ENCODE results near the gene SPSB1. TPM values are rescaled to one million over a fixed set of nuclear protein-coding genes. Genes with fewer than 3 reads are reported as not detected.

Gene SPSB1
- total RNA-seq, 1 donor from 2014 or later: 8.9 TPM

DNA sequence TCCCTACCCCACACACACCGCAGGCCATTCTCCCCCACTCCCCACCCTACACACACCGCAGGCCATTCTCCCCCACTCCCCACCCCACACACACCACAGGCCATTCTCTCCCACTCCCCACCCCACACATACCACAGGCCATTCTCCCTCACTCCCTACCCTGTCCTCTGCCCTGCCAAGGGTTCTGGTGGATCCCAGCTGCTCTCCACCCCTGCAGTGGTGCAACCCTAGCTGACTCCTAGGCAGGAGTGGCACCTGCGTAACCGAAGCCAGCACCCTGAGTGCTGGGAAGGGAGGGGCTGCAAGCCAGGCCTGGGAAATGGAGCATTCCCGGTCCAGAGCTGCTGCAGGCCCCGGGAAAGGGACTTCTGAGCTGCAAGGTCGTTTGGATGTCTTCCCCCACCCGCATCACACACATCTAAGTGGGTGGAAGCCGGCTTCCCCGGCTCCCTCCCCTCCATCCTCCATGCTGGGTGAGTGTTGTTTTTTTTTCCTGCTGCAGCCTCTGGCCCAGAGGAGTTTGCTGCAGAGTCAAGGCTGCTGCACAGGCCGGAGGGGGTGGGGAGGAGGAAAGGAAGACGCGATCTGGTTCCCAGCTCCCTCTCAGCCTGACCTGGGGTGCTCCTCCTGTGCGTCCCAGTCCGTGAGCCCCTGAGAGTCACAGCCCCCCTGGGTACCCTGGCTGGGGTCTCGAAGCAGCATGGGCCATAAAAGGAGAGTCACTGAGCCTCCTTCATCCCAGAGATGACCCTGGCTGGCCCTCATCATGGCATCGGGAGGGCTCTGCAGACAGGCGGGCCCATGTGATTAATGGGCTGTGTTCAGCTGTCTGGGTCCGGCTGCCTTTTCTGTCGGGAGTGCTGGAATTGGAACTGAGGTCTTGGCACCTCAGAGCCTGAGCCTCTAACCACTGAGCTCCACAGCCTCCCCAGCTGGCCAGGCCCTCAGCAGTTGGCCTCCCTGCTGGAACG, 42.0 kb upstream of the SPSB1 start:
- no peaks in the 10 kb centered on the region for H3K27me3 Mint-ChIP-seq (ENCODE audit: insufficient read depth)
- H3K36me3 Mint-ChIP-seq (ENCODE audit: low read depth): peaks cover 17% of the 10 kb centered on the region
- no peak overlapping the region for H3K27ac Mint-ChIP-seq
- H3K4me3 Mint-ChIP-seq: no peak overlapping the region
- intact Hi-C loops (cut with micrococcal nuclease): loop anchor here (2.0 kb wide), 1 partner anchor 140 kb away; no protein-coding TSS in a partner anchor
- peaks cover 12% of the 10 kb centered on the region for H3K4me1 Mint-ChIP-seq (ENCODE audit: low read depth)
- no peaks in the 10 kb centered on the region for H3K9me3 Mint-ChIP-seq
- DNase-seq (ENCODE audit: low spot score): no peak

DNA sequence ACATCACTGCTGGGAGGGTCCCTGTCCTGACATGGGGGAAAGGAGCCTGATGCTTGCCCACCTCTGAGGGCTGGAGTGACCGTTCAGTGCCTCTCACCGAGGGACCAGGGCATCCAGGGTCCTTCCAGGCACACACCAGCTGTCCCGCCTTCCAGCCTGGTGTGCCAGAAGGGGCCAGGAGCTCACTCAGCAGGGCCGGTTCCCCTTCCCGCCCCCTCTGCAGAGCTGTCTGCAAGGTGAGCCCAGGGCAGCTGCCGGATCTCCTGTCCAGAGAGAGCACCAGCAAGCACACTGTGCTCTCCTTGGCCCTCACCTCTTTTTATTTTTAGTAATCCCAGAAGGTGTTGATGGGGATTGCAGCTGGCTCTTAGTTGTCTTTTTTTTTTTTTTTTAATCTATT, 41.2 kb upstream of the SPSB1 start:
- Mint-ChIP-seq H3K36me3 (ENCODE audit: low read depth) (peaks cover 11% of the 10 kb centered on the region), H3K4me1 (ENCODE audit: low read depth) (peaks cover 5% of the 10 kb centered on the region), H3K27me3 (ENCODE audit: insufficient read depth) (no peaks in the 10 kb centered on the region), H3K4me3 (no peak overlapping the region), H3K9me3 (no peaks in the 10 kb centered on the region), H3K27ac (no peak overlapping the region)
- intact Hi-C loops (cut with micrococcal nuclease): loop anchor here (2.0 kb wide), 1 partner anchor 141 kb away; no protein-coding TSS in a partner anchor
- no peak for DNase-seq (ENCODE audit: low spot score)

DNA sequence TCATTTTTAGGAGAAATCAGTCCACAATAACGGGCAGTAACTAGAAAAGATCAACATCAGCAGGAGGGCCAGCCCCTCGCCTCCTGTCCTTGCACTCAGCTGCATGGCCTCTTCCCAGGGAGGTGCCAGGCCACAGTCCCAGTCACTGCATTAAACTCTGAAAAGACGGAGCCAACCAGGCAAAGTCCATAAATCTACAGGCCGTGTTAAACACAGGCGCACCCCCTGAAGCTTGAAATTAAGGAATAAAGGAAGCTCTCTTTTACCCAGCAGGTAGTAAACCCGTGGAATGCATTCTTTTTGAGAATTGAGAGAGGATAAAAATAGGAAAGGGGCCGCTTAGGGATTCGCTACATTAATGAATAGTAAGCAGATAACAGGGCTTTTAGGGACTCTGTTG, 39.7 kb upstream of the SPSB1 start:
- H3K27ac Mint-ChIP-seq: no peak overlapping the region
- intact Hi-C loops (cut with micrococcal nuclease): no loop called here
- H3K36me3 Mint-ChIP-seq (ENCODE audit: low read depth): peaks cover 12% of the 10 kb centered on the region
- no peak for DNase-seq (ENCODE audit: low spot score)
- peaks cover 5% of the 10 kb centered on the region for H3K4me1 Mint-ChIP-seq (ENCODE audit: low read depth)
- peaks cover 1% of the 10 kb centered on the region for H3K9me3 Mint-ChIP-seq
- H3K27me3 Mint-ChIP-seq (ENCODE audit: insufficient read depth): no peaks in the 10 kb centered on the region
- H3K4me3 Mint-ChIP-seq: no peak overlapping the region

DNA sequence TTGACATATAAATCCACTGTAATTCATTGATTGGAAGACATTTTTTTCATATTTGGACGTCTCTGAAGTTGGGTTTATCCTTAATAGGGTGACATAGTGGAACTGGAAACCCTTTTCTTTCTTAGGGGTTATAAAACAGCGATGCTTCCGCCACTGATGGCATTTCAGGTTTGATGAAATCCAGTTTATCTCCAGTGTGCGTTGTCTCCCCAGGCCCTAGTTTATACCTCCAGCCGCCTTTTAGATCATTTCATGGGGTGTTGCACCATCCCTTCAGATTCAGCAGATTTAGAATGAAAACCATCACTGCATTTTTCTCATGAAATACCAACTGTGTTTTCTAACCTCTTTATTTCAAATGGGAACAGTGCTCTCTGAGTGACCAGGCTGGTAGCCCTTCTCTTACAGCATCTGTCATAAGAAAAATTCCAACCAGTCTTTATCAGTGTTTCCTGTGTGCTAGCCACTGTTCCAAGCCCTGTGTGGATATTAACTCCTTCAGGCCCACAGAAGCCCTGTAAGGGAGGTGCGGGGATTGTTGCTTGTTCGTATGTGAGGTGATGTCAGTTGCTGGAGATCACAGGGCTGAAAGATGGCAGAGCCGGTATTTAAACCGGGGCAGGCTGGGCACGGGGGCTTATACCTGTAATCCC, 39.1 kb upstream of the SPSB1 start:
- peaks cover 15% of the 10 kb centered on the region for H3K36me3 Mint-ChIP-seq (ENCODE audit: low read depth)
- no peaks in the 10 kb centered on the region for H3K27me3 Mint-ChIP-seq (ENCODE audit: insufficient read depth)
- H3K27ac Mint-ChIP-seq: no peak overlapping the region
- peaks cover 5% of the 10 kb centered on the region for H3K4me1 Mint-ChIP-seq (ENCODE audit: low read depth)
- H3K4me3 Mint-ChIP-seq: no peak overlapping the region
- H3K9me3 Mint-ChIP-seq: peaks cover 7% of the 10 kb centered on the region
- intact Hi-C loops (cut with micrococcal nuclease): no loop called here
- no peak for DNase-seq (ENCODE audit: low spot score)

DNA sequence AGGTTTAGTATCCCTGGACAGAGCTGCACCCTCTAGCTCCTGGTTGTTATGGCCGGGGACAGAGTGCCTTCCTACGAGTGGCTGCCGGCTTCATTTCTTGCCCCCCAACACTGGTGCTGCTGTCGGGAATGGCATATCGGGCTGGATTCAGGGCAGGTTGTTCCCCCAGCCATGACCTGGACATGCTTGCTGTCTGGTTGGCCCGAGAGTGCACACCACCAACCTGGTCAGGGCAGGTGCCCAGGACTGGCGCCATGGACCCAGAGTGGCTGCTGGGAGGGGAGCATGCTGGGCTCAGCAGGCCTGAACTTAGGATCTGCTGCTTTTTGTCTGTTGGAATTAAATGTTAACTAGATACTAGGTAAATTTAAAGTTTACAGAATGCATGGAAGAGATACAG, 36.4 kb upstream of the SPSB1 start:
- peaks cover 25% of the 10 kb centered on the region for H3K9me3 Mint-ChIP-seq
- H3K4me1 Mint-ChIP-seq (ENCODE audit: low read depth): peaks cover 5% of the 10 kb centered on the region
- no peak overlapping the region for H3K4me3 Mint-ChIP-seq
- no peaks in the 10 kb centered on the region for H3K27me3 Mint-ChIP-seq (ENCODE audit: insufficient read depth)
- H3K36me3 Mint-ChIP-seq (ENCODE audit: low read depth): peaks cover 26% of the 10 kb centered on the region
- DNase-seq (ENCODE audit: low spot score): no peak
- intact Hi-C loops (cut with micrococcal nuclease): no loop called here
- H3K27ac Mint-ChIP-seq: no peak overlapping the region

DNA sequence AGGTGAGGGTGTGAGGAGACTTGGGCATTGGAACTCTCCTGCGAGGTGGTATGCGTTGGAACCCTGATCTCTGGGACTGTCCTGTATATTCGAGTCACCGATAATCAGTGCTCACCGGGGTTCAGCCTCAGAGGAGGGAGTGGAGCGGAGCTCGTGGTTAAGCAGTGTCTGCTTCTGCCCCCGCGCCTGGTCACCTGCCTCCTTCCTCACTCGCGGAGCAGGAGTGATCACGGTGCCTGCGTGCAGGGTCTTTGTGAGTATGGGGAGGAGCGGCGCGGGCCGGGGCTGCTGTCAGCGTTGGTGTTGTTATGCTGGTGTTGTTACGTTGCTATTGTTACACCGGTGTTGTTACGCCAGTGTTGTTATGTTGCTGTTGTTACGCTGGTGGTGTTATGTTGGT, 34.8 kb upstream of the SPSB1 start:
- no peak for DNase-seq (ENCODE audit: low spot score)
- peaks cover 25% of the 10 kb centered on the region for H3K9me3 Mint-ChIP-seq
- peaks cover 11% of the 10 kb centered on the region for H3K4me1 Mint-ChIP-seq (ENCODE audit: low read depth)
- peaks cover 26% of the 10 kb centered on the region for H3K36me3 Mint-ChIP-seq (ENCODE audit: low read depth)
- no peak overlapping the region for H3K4me3 Mint-ChIP-seq
- no peak overlapping the region for H3K27ac Mint-ChIP-seq
- intact Hi-C loops (cut with micrococcal nuclease): no loop called here
- H3K27me3 Mint-ChIP-seq (ENCODE audit: insufficient read depth): no peaks in the 10 kb centered on the region

DNA sequence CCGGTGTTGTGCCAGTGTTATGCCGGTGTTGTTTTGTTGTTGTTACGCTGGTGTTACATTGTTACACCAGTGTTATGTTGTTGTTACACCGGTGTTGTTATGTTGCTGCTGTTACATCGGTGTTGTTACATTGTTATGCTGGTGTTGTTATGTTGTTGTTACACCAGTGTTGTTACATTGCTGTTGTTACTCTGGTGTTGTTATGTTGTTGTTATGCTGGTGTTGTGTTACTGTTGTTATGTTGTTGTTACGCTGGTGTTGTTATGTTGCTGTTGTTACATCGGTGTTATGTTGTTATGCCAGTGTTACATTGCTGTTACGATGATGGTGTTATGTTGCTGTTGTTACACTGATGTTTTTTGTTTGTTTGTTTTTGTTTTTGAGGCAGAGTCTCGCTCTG, 34.1 kb upstream of the SPSB1 start:
- intact Hi-C loops (cut with micrococcal nuclease): no loop called here
- Mint-ChIP-seq H3K27ac (no peak overlapping the region), H3K27me3 (ENCODE audit: insufficient read depth) (no peaks in the 10 kb centered on the region), H3K9me3 (peaks cover 25% of the 10 kb centered on the region), H3K4me3 (no peak overlapping the region), H3K4me1 (ENCODE audit: low read depth) (peaks cover 11% of the 10 kb centered on the region), H3K36me3 (ENCODE audit: low read depth) (peaks cover 26% of the 10 kb centered on the region)
- no peak for DNase-seq (ENCODE audit: low spot score)

DNA sequence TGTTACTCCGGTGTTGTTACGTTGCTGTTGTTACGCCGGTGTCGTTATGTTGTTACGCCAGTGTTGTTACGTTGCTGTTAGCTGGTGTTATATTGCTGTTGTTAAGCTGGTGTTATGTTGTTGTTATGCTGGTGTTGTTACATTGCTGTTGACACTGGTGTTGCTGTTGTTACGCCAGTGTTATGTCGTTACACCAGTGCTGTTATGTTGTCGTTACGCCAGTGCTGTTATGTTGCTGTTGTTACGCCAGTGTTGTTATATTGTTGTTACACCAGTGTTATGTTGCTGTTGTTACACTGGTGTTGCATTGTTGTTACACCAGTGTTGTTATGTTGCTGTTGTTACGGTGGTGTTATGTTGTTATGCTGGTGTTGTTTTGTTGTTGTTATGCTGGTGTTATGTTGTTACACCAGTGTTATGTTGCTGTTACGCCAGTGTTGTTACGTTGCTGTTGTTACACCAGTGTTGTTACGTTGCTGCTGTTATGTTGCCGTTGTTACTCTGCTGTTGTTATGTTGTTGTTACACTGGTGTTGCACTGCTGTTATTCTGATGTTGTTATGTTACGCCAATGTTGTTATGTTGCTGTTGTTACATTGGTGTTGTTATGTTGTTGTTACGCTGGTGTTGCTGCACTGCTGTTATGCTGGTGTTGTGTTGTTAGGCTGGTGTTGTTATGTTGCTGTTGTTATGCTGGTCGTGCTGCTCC, 32.5 kb upstream of the SPSB1 start:
- Mint-ChIP-seq H3K36me3 (ENCODE audit: low read depth) (peaks cover 29% of the 10 kb centered on the region), H3K9me3 (peaks cover 25% of the 10 kb centered on the region), H3K27me3 (ENCODE audit: insufficient read depth) (no peaks in the 10 kb centered on the region), H3K4me1 (ENCODE audit: low read depth) (peaks cover 11% of the 10 kb centered on the region), H3K27ac (no peak overlapping the region), H3K4me3 (no peak overlapping the region)
- intact Hi-C loops (cut with micrococcal nuclease): no loop called here
- DNase-seq (ENCODE audit: low spot score): no peak

DNA sequence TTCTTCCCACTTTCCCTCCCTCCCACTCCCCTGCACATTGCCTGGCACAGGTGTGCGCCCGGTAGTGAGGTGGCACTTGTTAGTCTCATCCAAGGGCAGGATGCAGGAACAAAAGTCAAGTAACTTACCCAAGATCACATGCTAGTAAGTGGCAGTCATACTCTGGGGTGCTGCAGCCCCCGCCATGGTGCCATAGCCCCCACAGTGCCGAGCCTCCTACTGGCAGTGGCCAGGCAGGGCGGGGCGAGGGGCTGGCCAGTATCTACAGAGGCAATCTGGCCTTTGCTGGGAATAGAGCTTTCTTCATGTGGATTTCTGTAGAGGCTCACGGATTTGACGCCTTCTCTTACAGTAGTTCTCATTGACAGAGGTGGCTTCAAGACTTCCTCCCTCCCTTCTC, 31.2 kb upstream of the SPSB1 start:
- no peak overlapping the region for H3K4me3 Mint-ChIP-seq
- intact Hi-C loops (cut with micrococcal nuclease): no loop called here
- H3K9me3 Mint-ChIP-seq: peaks cover 25% of the 10 kb centered on the region
- no peak for DNase-seq (ENCODE audit: low spot score)
- peaks cover 11% of the 10 kb centered on the region for H3K4me1 Mint-ChIP-seq (ENCODE audit: low read depth)
- H3K27me3 Mint-ChIP-seq (ENCODE audit: insufficient read depth): no peaks in the 10 kb centered on the region
- no peak overlapping the region for H3K27ac Mint-ChIP-seq
- H3K36me3 Mint-ChIP-seq (ENCODE audit: low read depth): peaks cover 29% of the 10 kb centered on the region

DNA sequence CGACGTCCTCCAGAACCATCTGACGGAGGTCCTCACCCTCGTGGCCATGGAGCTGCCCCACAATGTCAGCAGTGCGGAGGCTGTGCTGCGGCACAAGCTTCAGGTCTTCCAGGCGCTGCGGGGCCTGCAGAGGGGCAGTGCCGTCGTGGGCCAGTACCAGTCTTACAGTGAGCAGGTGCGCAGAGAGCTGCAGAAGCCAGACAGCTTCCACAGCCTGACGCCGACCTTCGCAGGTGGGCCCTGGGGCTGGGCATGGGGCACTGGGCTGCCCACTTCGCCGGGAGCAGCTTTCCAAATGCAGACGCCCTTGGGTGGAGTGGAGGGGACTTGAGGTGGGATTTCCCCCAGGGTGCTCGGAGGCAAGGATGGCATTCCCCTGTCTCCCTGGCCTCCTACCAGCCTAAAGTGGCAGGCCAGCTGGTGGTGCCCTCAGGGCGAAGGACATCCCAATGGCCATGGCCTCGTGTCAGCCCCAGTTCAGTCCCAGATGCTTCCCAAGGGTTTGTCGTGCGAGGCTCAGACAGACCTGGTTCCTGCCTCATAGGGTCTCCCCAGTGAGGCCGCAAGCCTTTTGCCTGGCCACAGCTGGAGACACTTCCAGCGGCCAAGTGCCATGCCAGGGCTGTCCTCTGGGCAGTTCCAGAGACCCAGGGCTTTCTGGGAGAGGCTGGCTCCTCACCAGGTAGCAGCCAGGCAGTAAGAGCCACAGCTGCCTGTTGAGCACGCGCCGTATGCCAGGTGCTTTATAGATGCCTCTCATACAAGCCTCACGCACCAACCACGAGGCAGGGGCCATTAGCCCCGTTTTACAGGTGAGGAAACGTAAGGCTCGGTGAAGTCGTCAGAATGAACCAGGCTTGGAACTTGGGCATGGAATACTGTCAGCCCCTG, 30.4 kb upstream of the SPSB1 start:
- intact Hi-C loops (cut with micrococcal nuclease): no loop called here
- H3K27me3 Mint-ChIP-seq (ENCODE audit: insufficient read depth): no peaks in the 10 kb centered on the region
- no peak overlapping the region for H3K4me3 Mint-ChIP-seq
- no peak for DNase-seq (ENCODE audit: low spot score)
- H3K4me1 Mint-ChIP-seq (ENCODE audit: low read depth): peaks cover 14% of the 10 kb centered on the region
- peaks cover 25% of the 10 kb centered on the region for H3K9me3 Mint-ChIP-seq
- no peak overlapping the region for H3K27ac Mint-ChIP-seq
- H3K36me3 Mint-ChIP-seq (ENCODE audit: low read depth): peaks cover 27% of the 10 kb centered on the region

DNA sequence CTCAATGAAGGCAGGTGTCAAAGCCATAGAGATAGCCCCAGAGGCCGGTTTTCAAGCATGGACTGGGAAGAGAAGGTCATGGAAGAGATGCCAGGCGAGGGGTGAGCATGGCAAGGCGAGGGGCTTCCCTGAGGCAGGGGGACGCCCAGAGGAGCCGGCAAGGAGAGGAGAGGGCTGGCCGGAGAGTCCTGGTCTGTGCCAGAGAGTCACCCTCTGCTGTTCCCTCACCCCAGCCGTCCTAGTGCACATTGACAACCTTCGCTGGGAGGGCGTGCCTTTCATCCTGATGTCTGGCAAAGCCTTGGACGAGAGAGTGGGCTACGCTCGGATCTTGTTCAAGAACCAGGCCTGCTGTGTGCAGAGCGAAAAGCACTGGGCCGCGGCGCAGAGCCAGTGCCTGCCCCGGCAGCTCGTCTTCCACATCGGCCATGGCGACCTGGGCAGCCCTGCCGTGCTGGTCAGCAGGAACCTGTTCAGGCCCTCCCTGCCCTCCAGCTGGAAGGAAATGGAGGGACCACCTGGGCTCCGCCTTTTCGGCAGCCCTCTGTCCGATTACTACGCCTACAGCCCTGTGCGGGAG, 29.3 kb upstream of the SPSB1 start:
- Mint-ChIP-seq H3K27ac (peak overlapping the region; percentile 29), H3K36me3 (ENCODE audit: low read depth) (peaks cover 21% of the 10 kb centered on the region), H3K4me3 (no peak overlapping the region), H3K27me3 (ENCODE audit: insufficient read depth) (no peaks in the 10 kb centered on the region), H3K9me3 (peaks cover 20% of the 10 kb centered on the region), H3K4me1 (ENCODE audit: low read depth) (peaks cover 16% of the 10 kb centered on the region)
- intact Hi-C loops (cut with micrococcal nuclease): no loop called here
- DNase-seq (ENCODE audit: low spot score): no peak

Data from activated T-helper 1 cell treated with anti-CD3 and anti-CD28 coated beads, Interleukin-12 subunit alpha, Interleukin-12 subunit beta, Interleukin-2, Interleukin-4 antibody, amounts not matched to agents 30 ng/mL and 10 ng/mL and 1 ng/mL, durations not matched to agents 14 hours and 24 hours and 36 hours (primary cell).